MM.1S (cell line): ENCODE data around the gene CHTF18.
"Not testable (repeated sequence)": the region's sequence is repeated elsewhere in the genome, so short reads cannot be mapped to it uniquely, and the experiment has no call there.

Experiments used
- DNase-seq: peaks from one replicate; pipeline ENCODE4 v3.0.0-alpha.2; 2015
- H2AFZ ChIP-seq: fragments of 300-600 bp; sonication (generic); 2 replicates; pipeline ENCODE4 v1.6.0; 2016; ENCODE audit warnings: antibody characterized with exemption, low read length
- H3F3A ChIP-seq: fragments of 300-600 bp; sonication (generic); 2 replicates; pipeline ENCODE4 v1.6.1; 2016; ENCODE audit warnings: mild to moderate bottlenecking, antibody characterized with exemption, low read length, moderate library complexity, mixed read lengths; ENCODE audit not compliant: insufficient read depth
- H3K27ac ChIP-seq: fragments of 300-600 bp; sonication (generic); 2 replicates; pipeline ENCODE4 v1.5.1; 2016; ENCODE audit warnings: mild to moderate bottlenecking, low read length
- H3K27me3 ChIP-seq: fragments of 300-600 bp; sonication (generic); replicated peaks from 2 replicates; pipeline ENCODE4 v1.6.0; 2016; ENCODE audit warnings: low read length; ENCODE audit not compliant: insufficient read depth
- H3K36me3 ChIP-seq: fragments of 300-600 bp; sonication (generic); replicated peaks from 2 replicates; pipeline ENCODE4 v1.6.1; 2016; ENCODE audit warnings: mild to moderate bottlenecking, low read length, mixed read lengths; ENCODE audit not compliant: insufficient read depth
- H3K4me1 ChIP-seq: fragments of 300-600 bp; sonication (generic); 2 replicates; pipeline ENCODE4 v1.6.1; 2016; ENCODE audit warnings: low read length, mixed read lengths
- H3K4me2 ChIP-seq: fragments of 300-600 bp; sonication (generic); 2 replicates; pipeline ENCODE4 v1.6.0; 2016; ENCODE audit warnings: low read depth, low read length
- H3K4me3 ChIP-seq: fragments of 300-600 bp; sonication (generic); 2 replicates; pipeline ENCODE4 v1.5.1; 2016; ENCODE audit warnings: low read length, mixed read lengths
- H3K79me2 ChIP-seq: fragments of 300-600 bp; sonication (generic); 2 replicates; pipeline ENCODE4 v1.6.1; 2016; ENCODE audit warnings: mixed run types, low read length, mixed read lengths
- H3K9ac ChIP-seq: fragments of 300-600 bp; sonication (generic); 2 replicates; pipeline ENCODE4 v1.6.1; 2016; ENCODE audit warnings: low read length, mixed read lengths
- H3K9me2 ChIP-seq: fragments of 300-600 bp; sonication (generic); replicated peaks from 2 replicates; pipeline ENCODE4 v1.6.1; 2016; ENCODE audit warnings: mild to moderate bottlenecking, low read length, mixed read lengths; ENCODE audit not compliant: insufficient read depth
- H3K9me3 ChIP-seq: fragments of 300-600 bp; sonication (generic); replicated peaks from 2 replicates; pipeline ENCODE4 v1.6.1; 2016; ENCODE audit warnings: mild to moderate bottlenecking, low read length, mixed read lengths; ENCODE audit not compliant: insufficient read depth
- H4K20me1 ChIP-seq: fragments of 300-600 bp; sonication (generic); 2 replicates; pipeline ENCODE4 v1.6.1; 2016; ENCODE audit warnings: mild to moderate bottlenecking, low read length, moderate library complexity, mixed read lengths; ENCODE audit not compliant: insufficient read depth
- CTCF ChIP-seq: fragments of 300-600 bp; sonication (generic); IDR thresholded peaks from 2 replicates; pipeline ENCODE4 v1.5.1; 2016; ENCODE audit warnings: antibody characterized with exemption, low read length, mixed read lengths
- EZH2 ChIP-seq: fragments of 300-600 bp; sonication (generic); optimal IDR thresholded peaks from 2 replicates; pipeline ENCODE3; 2017; ENCODE audit warnings: low read depth, mild to moderate bottlenecking, antibody characterized with exemption, low read length, mixed read lengths
- EZH2phosphoT487 ChIP-seq: fragments of 300-600 bp; sonication (generic); IDR thresholded peaks from 2 replicates; pipeline ENCODE4 v1.6.1; 2018; ENCODE audit warnings: antibody characterized with exemption, low read length

Gene CHTF18

GRCh38 chr16:818132-818531 lies 29.7 kb downstream of the CHTF18 start:
- H4K20me1 ChIP-seq: no peaks in the 10 kb centered on the region
- H3K4me3 ChIP-seq: no peak overlapping the region
- H3K4me1 ChIP-seq: no peaks in the 10 kb centered on the region
- no peak overlapping the region for H2AFZ ChIP-seq
- no peak overlapping the region for H3K4me2 ChIP-seq
- no peak for DNase-seq
- H3K9me2 ChIP-seq: no peaks in the 10 kb centered on the region
- peaks cover 92% of the 10 kb centered on the region for H3K27me3 ChIP-seq
- no peaks in the 10 kb centered on the region for H3K79me2 ChIP-seq
- H3K9me3 ChIP-seq: no peaks in the 10 kb centered on the region
- H3K27ac ChIP-seq: no peak overlapping the region
- no peak overlapping the region for H3K9ac ChIP-seq
- H3F3A ChIP-seq: no peaks in the 10 kb centered on the region
- no peak for TF ChIP-seq CTCF
- TF ChIP-seq EZH2: no peak
- no peak for TF ChIP-seq EZH2phosphoT487
- H3K36me3 ChIP-seq: no peaks in the 10 kb centered on the region

- Histone ChIP-seq H2AFZ (no peak overlapping the region), H3K4me3 (no peak overlapping the region), H3K9ac (no peak overlapping the region), H4K20me1 (no peaks in the 10 kb centered on the region), H3K27me3 (peaks cover 92% of the 10 kb centered on the region), H3K4me1 (no peaks in the 10 kb centered on the region), H3K36me3 (no peaks in the 10 kb centered on the region), H3F3A (no peaks in the 10 kb centered on the region), H3K9me2 (no peaks in the 10 kb centered on the region), H3K27ac (no peak overlapping the region), H3K9me3 (no peaks in the 10 kb centered on the region), H3K4me2 (no peak overlapping the region), H3K79me2 (no peaks in the 10 kb centered on the region)
- no peak for TF ChIP-seq CTCF
- no peak for TF ChIP-seq EZH2
- TF ChIP-seq EZH2phosphoT487: no peak
- DNase-seq: no peak
Measured at GRCh38 chr16:818592-818991, 30.2 kb downstream of the CHTF18 start.

- Histone ChIP-seq H4K20me1 (no peaks in the 10 kb centered on the region), H3K9ac (no peak overlapping the region)
- no peak for DNase-seq
Measured at GRCh38 chr16:819336-820043, 31.1 kb downstream of the CHTF18 start.

GRCh38 chr16:820044-820408 lies 31.6 kb downstream of the CHTF18 start:
- H4K20me1 ChIP-seq, H2AFZ ChIP-seq, H3K4me3 ChIP-seq, H3K9me2 ChIP-seq, H3K27ac ChIP-seq, H3K9ac ChIP-seq, H3K4me1 ChIP-seq, DNase-seq, H3K4me2 ChIP-seq, H3K79me2 ChIP-seq, H3F3A ChIP-seq, H3K9me3 ChIP-seq, H3K36me3 ChIP-seq: not testable (repeated sequence)
- H3K27me3 ChIP-seq: peaks cover 92% of the 10 kb centered on the region

More at GRCh38 chr16:819336-820043, 31.1 kb downstream of the CHTF18 start:
- no peak for TF ChIP-seq EZH2phosphoT487
- peak; percentile 69 for TF ChIP-seq EZH2
- no peak for TF ChIP-seq CTCF
- H3K36me3 ChIP-seq: no peaks in the 10 kb centered on the region
- no peaks in the 10 kb centered on the region for H3K79me2 ChIP-seq
- H3K9me2 ChIP-seq: no peaks in the 10 kb centered on the region
- H3K4me3 ChIP-seq: no peak overlapping the region
- no peak overlapping the region for H3K4me2 ChIP-seq
- H3K27ac ChIP-seq: no peak overlapping the region
- H3K4me1 ChIP-seq: no peaks in the 10 kb centered on the region
- H3K9me3 ChIP-seq: no peaks in the 10 kb centered on the region
- peaks cover 92% of the 10 kb centered on the region for H3K27me3 ChIP-seq
- H3F3A ChIP-seq: no peaks in the 10 kb centered on the region
- no peak overlapping the region for H2AFZ ChIP-seq
